Activated B cell treated with CpG ODN at 0.5 μM for 24 hours (primary cell): ENCODE measurements around the gene PCDHB8. TPM values are rescaled to one million over a fixed set of nuclear protein-coding genes. Genes with fewer than 3 reads are reported as not detected.
"Not testable (repeated sequence)": the region's sequence is repeated elsewhere in the genome, so short reads cannot be mapped to it uniquely, and the experiment has no call there.

Source experiments
- ATAC-seq: fragments of 200-7000 bp; cut with Tn5 transposase; one replicate; pipeline ENCODE4 v1.10.0; 2021; ENCODE audit warnings: low read depth, mild to moderate bottlenecking, moderate library complexity
- CTCF ChIA-PET: fragments of 350-600 bp; sonication (Branson Sonifier 250); formaldehyde crosslinking; loops from one replicate; lab custom pipeline; 2021; ENCODE audit warnings: antibody characterized with exemption; lab: Charles Lee
- POLR2A ChIA-PET: fragments of 350-600 bp; sonication (Branson Sonifier 250); formaldehyde crosslinking; loops from one replicate; lab custom pipeline; 2021; ENCODE audit warnings: antibody characterized with exemption; lab: Charles Lee
- DNase-seq: peaks from one replicate; pipeline ENCODE4 v3.0.0; 2022
- H3K27ac Mint-ChIP-seq: one replicate; pipeline ENCODE4 v1.8.0; 2020; ENCODE audit warnings: mixed read lengths
- H3K27me3 Mint-ChIP-seq: one replicate; pipeline ENCODE4 v1.8.0; 2021; ENCODE audit warnings: mixed read lengths
- H3K36me3 Mint-ChIP-seq: one replicate; pipeline ENCODE4 v1.8.0; 2021; ENCODE audit warnings: low read depth, mixed read lengths
- H3K4me1 Mint-ChIP-seq: one replicate; pipeline ENCODE4 v1.8.0; 2021; ENCODE audit warnings: mixed read lengths
- H3K4me3 Mint-ChIP-seq: one replicate; pipeline ENCODE4 v1.8.0; 2020; ENCODE audit warnings: mild to moderate bottlenecking, mixed read lengths
- H3K9me3 Mint-ChIP-seq: one replicate; pipeline ENCODE4 v1.8.0; 2020; ENCODE audit warnings: mixed read lengths
- intact Hi-C: fragments of 100-400 bp; cut with micrococcal nuclease; formaldehyde crosslinking; loops from one replicate; pipeline ENCODE4 v1.15.1; 2024
- total RNA-seq: library from RNA; stranded (reverse); gene quantifications from 2 replicates; pipeline ENCODE4 v1.2.3, GENCODE V29; 2022
- TF ChIP-seq, protein P1 (sequence below): fragments of 200-600 bp; IDR thresholded peaks from one replicate; pipeline ENCODE4 v1.8.0; 2022; ENCODE audit warnings: antibody characterized with exemption, mild to moderate bottlenecking

Gene PCDHB8
- not detected in 2 replicates for total RNA-seq

DNA sequence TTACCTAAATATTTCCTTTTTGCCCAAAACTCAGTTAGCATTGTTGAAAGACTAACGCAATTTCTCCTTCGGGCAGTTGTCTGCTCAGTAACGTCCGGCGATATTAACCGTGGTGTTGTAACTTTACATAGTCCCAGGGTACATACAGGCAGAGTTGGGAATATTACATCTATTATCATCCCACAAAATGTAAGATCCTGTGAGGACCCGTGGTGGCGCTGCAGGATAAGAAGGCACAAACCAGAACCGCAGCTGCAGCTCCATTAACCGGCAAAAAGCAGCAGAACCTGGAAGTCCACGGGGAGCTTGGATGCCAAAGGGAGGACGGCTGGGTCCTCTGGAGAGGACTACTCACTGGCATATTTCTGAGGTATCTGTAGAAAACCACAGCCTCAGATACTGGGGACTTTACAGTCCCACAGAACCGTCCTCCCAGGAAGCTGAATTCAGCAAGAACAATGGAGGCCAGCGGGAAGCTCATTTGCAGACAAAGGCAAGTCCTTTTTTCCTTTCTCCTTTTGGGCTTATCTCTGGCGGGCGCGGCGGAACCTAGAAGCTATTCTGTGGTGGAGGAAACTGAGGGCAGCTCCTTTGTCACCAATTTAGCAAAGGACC, at the start of gene PCDHB8:
TSS of gene PCDHB8 (plus strand) at position 214 of the 615 bp plus-strand sequence. CDS start at position 459, 245 bp downstream.
- POLR2A ChIA-PET = interaction anchor here (0.6 kb wide), 1 partner anchor 189 kb away, joined by 3 read pairs; no protein-coding TSS in a partner anchor
- peaks cover 17% of the 10 kb centered on the region for H3K27me3 Mint-ChIP-seq
- intact Hi-C loops, H3K4me1 Mint-ChIP-seq, CTCF ChIA-PET, H3K27ac Mint-ChIP-seq, ATAC-seq, H3K4me3 Mint-ChIP-seq, DNase-seq, H3K36me3 Mint-ChIP-seq: not testable (repeated sequence)
- peaks cover 11% of the 10 kb centered on the region for H3K9me3 Mint-ChIP-seq

DNA sequence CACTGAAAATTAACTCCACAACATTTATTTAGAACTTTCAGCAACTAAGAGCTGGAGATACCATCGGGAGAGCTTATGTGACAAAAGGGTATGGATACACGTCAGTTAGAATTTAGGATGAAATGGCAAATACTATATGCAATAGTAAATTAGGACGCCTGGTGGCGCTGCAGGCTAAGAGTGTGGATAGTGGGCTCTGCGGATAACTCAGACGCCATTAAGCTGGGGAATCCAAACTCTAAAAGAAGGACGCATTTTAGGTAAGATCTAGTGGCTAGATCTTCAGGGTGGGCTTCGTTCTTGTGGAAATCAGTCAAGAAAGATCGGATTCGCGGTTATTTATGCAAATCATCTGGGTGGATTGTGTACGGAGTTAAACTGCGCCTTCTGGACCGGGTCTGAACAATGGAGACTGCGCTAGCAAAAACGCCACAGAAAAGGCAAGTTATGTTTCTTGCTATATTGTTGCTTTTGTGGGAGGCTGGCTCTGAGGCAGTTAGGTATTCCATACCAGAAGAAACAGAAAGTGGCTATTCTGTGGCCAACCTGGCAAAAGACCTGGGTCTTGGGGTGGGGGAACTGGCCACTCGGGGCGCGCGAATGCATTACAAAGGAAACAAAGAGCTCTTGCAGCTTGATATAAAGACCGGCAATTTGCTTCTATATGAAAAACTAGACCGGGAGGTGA, 42.4 kb upstream of the PCDHB8 start, which contains the start of gene PCDHB5:
TSS of gene PCDHB5 (plus strand) at position 177 of the 688 bp plus-strand sequence. CDS start at position 406, 229 bp downstream.
- intact Hi-C loops = no loop called here
- TF ChIP-seq, protein P1, sequence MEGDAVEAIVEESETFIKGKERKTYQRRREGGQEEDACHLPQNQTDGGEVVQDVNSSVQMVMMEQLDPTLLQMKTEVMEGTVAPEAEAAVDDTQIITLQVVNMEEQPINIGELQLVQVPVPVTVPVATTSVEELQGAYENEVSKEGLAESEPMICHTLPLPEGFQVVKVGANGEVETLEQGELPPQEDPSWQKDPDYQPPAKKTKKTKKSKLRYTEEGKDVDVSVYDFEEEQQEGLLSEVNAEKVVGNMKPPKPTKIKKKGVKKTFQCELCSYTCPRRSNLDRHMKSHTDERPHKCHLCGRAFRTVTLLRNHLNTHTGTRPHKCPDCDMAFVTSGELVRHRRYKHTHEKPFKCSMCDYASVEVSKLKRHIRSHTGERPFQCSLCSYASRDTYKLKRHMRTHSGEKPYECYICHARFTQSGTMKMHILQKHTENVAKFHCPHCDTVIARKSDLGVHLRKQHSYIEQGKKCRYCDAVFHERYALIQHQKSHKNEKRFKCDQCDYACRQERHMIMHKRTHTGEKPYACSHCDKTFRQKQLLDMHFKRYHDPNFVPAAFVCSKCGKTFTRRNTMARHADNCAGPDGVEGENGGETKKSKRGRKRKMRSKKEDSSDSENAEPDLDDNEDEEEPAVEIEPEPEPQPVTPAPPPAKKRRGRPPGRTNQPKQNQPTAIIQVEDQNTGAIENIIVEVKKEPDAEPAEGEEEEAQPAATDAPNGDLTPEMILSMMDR = no peak
- POLR2A ChIA-PET = no interaction called here
- Mint-ChIP-seq H3K4me1 (no peaks in the 10 kb centered on the region), H3K27ac (no peak within 1 kb of the TSS), H3K9me3 (peaks cover 24% of the 10 kb centered on the region), H3K4me3 (peak within 1 kb of the TSS; percentile 35), H3K27me3 (peaks cover 6% of the 10 kb centered on the region), H3K36me3 (no peaks in the 10 kb centered on the region)
- no peak for DNase-seq
- ATAC-seq = no peak
- CTCF ChIA-PET = no interaction called here

- H3K9me3 Mint-ChIP-seq = peaks cover 24% of the 10 kb centered on the region
- ChIA-PET POLR2A (no interaction called here), CTCF (no interaction called here)
- H3K36me3 Mint-ChIP-seq = no peaks in the 10 kb centered on the region
- H3K4me3 Mint-ChIP-seq = no peak overlapping the region
- no peak overlapping the region for H3K27ac Mint-ChIP-seq
- peaks cover 6% of the 10 kb centered on the region for H3K27me3 Mint-ChIP-seq
- TF ChIP-seq, protein P1 = no peak
- ATAC-seq = no peak
- no peak for DNase-seq
- intact Hi-C loops = no loop called here
- no peaks in the 10 kb centered on the region for H3K4me1 Mint-ChIP-seq
Measured at GRCh38 chr5:141135718-141136266, 41.8 kb upstream of the PCDHB8 start.

GRCh38 chr5:141137346-141137745, 40.2 kb upstream of the PCDHB8 start:
- DNase-seq, H3K27ac Mint-ChIP-seq, H3K4me3 Mint-ChIP-seq, POLR2A ChIA-PET, intact Hi-C loops, H3K27me3 Mint-ChIP-seq, H3K36me3 Mint-ChIP-seq, H3K4me1 Mint-ChIP-seq, ATAC-seq, CTCF ChIA-PET: not testable (repeated sequence)
- peaks cover 24% of the 10 kb centered on the region for H3K9me3 Mint-ChIP-seq

- Mint-ChIP-seq H3K4me3 (peak within 1 kb of the TSS; percentile 4), H3K36me3 (no peaks in the 10 kb centered on the region), H3K4me1 (no peaks in the 10 kb centered on the region), H3K27ac (no peak within 1 kb of the TSS), H3K9me3 (peaks cover 12% of the 10 kb centered on the region), H3K27me3 (peaks cover 17% of the 10 kb centered on the region)
- ChIA-PET CTCF (no interaction called here), POLR2A (no interaction called here)
- intact Hi-C loops = no loop called here
- TF ChIP-seq, protein P1 = no peak
- ATAC-seq (no peak), DNase-seq (no peak)
Measured at GRCh38 chr5:141149812-141150211, 27.8 kb upstream of the PCDHB8 start, which contains the start of gene PCDHB6. PCDHB6 (plus strand) TSS chr5:141150057; CDS start chr5:141150258, 201 bp downstream.
